Small intestine (tissue), 7 donors: ENCODE measurements around the gene FN3K. TPM values are rescaled to one million over a fixed set of nuclear protein-coding genes. Genes with fewer than 3 reads are reported as not detected.

Experiments
- DNase-seq, 2 donors: peaks; one replicate each; pipeline versions ENCODE4 v3.0.0 to v3.0.0-alpha.2; 2013
- FAIRE-seq: peaks from 2 replicates; lab custom pipeline; 2012; peaks lifted over from hg19 to GRCh38; lab: Jason Lieb, UNC
- H3K27ac ChIP-seq, 3 donors: one replicate each; pipeline ENCODE4 v1.5.1; 2013; ENCODE audit warnings: low read length in 2 of 3, mild to moderate bottlenecking in 2 of 3, control low read depth in 1 of 3, inconsistent platforms in 1 of 3, low read depth in 1 of 3, moderate library complexity in 1 of 3
- H3K27me3 ChIP-seq, 3 donors: one replicate each; pipeline ENCODE4 v1.6.1; 2013; ENCODE audit warnings: low read length in 3 of 3, inconsistent platforms in 1 of 3; ENCODE audit not compliant: control insufficient read depth in 3 of 3, insufficient read depth in 3 of 3
- H3K36me3 ChIP-seq, 3 donors: one replicate each; pipeline ENCODE4 v1.6.1; 2013; ENCODE audit warnings: low read length in 3 of 3, inconsistent platforms in 1 of 3, low read depth in 1 of 3, mild to moderate bottlenecking in 1 of 3, moderate library complexity in 1 of 3; ENCODE audit not compliant: control insufficient read depth in 3 of 3, insufficient read depth in 2 of 3
- H3K4me1 ChIP-seq, 3 donors: one replicate each; pipeline ENCODE4 v1.6.1; 2013; ENCODE audit warnings: low read length in 2 of 3, inconsistent platforms in 1 of 3, low read depth in 1 of 3, mild to moderate bottlenecking in 1 of 3, moderate library complexity in 1 of 3; ENCODE audit not compliant: control insufficient read depth in 3 of 3, insufficient read depth in 2 of 3
- H3K4me3 ChIP-seq, 3 donors: one replicate each; pipeline ENCODE4 v1.5.1; 2013; ENCODE audit warnings: low read length in 3 of 3, control low read depth in 1 of 3, inconsistent platforms in 1 of 3, low read depth in 1 of 3, mild to moderate bottlenecking in 1 of 3, moderate library complexity in 1 of 3
- H3K9me3 ChIP-seq, 2 donors: one replicate each; pipeline ENCODE4 v1.6.1; 2013; ENCODE audit warnings: low read depth in 1 of 2, low read length in 1 of 2; ENCODE audit not compliant: control insufficient read depth in 2 of 2, insufficient read depth in 1 of 2
- WGBS, 3 donors: extraction: QIAGEN DNeasy Blood & Tissue Kit; methylation state at CpG; one replicate each; pipeline ENCODE4 v1.1.7; 2013; 5-methylcytosine and 5-hydroxymethylcytosine counted together
- polyA plus RNA-seq, 4 donors: library from polyadenylated mRNA; stranded (reverse) in 3 of 4; unstranded in 1 of 4; fragments of 200-250 nt in 3 of 4; fragments of 120-200 nt in 1 of 4; gene quantifications; one replicate each; pipeline versions ENCODE4 v1.2.1 to v1.2.3, GENCODE V29; 2013
- donor health status: healthy with polysubstance abuse.
- donor health status: control.
- donor health status: control.
- donor health status: Bipolar disorder and iron deficiency.
- donor health status: healthy.

FN3K gene
- polyA plus RNA-seq, 4 donors, result 17.9 to 261 (median 23.5) TPM

GRCh38 chr17:82705756-82706155 is 29.7 kb upstream of the FN3K start:
- no peaks in the 10 kb centered on the region for H3K27me3 ChIP-seq
- no peak overlapping the region for H3K27ac ChIP-seq
- peaks cover 0 to 34% (median 3%) of the 10 kb centered on the region in 3 donors for H3K4me1 ChIP-seq
- no peak overlapping the region for H3K4me3 ChIP-seq
- WGBS, 3 donors, result 90 to 95% (median 93%) methylated on average over 18 of the region's 18 CpGs
- FAIRE-seq, result no peak
- peaks cover 0 to 2% of the 10 kb centered on the region in 2 donors for H3K9me3 ChIP-seq
- DNase-seq, result no peak
- H3K36me3 ChIP-seq, result no peaks in the 10 kb centered on the region

- H3K9me3 ChIP-seq, result peaks cover 0 to 2% of the 10 kb centered on the region in 2 donors
- H3K27ac ChIP-seq, result no peak overlapping the region
- H3K36me3 ChIP-seq, result no peaks in the 10 kb centered on the region
- 8 to 52% (median 35%) methylated on average over 6 to 9 of the region's 9 CpGs for WGBS, 3 donors
- no peak for FAIRE-seq
- H3K4me3 ChIP-seq, result no peak overlapping the region
- H3K27me3 ChIP-seq, result no peaks in the 10 kb centered on the region
- peaks cover 0 to 11% (median 2%) of the 10 kb centered on the region in 3 donors for H3K4me1 ChIP-seq
- no peak for DNase-seq
These were observed 26.3 kb upstream of the FN3K start for GRCh38 chr17:82709024-82709675.

GRCh38 chr17:82709676-82710498 is 25.5 kb upstream of the FN3K start:
- no peak overlapping the region for H3K27ac ChIP-seq
- H3K4me3 ChIP-seq, result no peak overlapping the region
- H3K36me3 ChIP-seq, result no peaks in the 10 kb centered on the region
- H3K4me1 ChIP-seq, result peaks cover 0 to 5% (median 2%) of the 10 kb centered on the region in 3 donors
- WGBS, 3 donors, result 77 to 89% (median 84%) methylated on average over 22 to 25 of the region's 25 CpGs
- H3K27me3 ChIP-seq, result no peaks in the 10 kb centered on the region
- DNase-seq, result no peak
- FAIRE-seq, result no peak
- H3K9me3 ChIP-seq, result peaks cover 0 to 2% of the 10 kb centered on the region in 2 donors

GRCh38 chr17:82710499-82711232 is 24.7 kb upstream of the FN3K start:
- H3K36me3 ChIP-seq, result no peaks in the 10 kb centered on the region
- no peak overlapping the region for H3K4me3 ChIP-seq
- 64 to 80% (median 73%) methylated on average over 26 to 29 of the region's 29 CpGs for WGBS, 3 donors
- peaks cover 0 to 2% (median under 1%) of the 10 kb centered on the region in 3 donors for H3K4me1 ChIP-seq
- FAIRE-seq (no peak), DNase-seq (no peak)
- peaks cover 0 to 2% of the 10 kb centered on the region in 2 donors for H3K9me3 ChIP-seq
- no peak overlapping the region for H3K27ac ChIP-seq
- H3K27me3 ChIP-seq, result no peaks in the 10 kb centered on the region

- peaks cover 0 to 1% (median 0%) of the 10 kb centered on the region in 3 donors for H3K36me3 ChIP-seq
- H3K4me3 ChIP-seq, result no peak overlapping the region
- H3K27me3 ChIP-seq, result no peaks in the 10 kb centered on the region
- no peak for DNase-seq
- peaks cover 2 to 11% (median 2%) of the 10 kb centered on the region in 3 donors for H3K4me1 ChIP-seq
- 90 to 92% (median 90%) methylated on average over 35 of the region's 35 CpGs for WGBS, 3 donors
- H3K27ac ChIP-seq, result no peak overlapping the region
- H3K9me3 ChIP-seq, result peaks cover 0 to 2% of the 10 kb centered on the region in 2 donors
- FAIRE-seq, result no peak
These were observed 22.2 kb upstream of the FN3K start for GRCh38 chr17:82713071-82713723.

- peak within 1 kb of the TSS; percentile 71 to 87 (median 72) for H3K27ac ChIP-seq
These were observed 19.0 kb upstream of the FN3K start, which contains the start of gene FN3KRP for GRCh38 chr17:82716203-82717010. Gene FN3KRP (plus strand): TSS chr17:82716706. CDS start chr17:82716756, 50 bp downstream.

GRCh38 chr17:82718986-82719685 is 16.3 kb upstream of the FN3K start:
- DNase-seq (no peak), FAIRE-seq (no peak)
- no peaks in the 10 kb centered on the region for H3K27me3 ChIP-seq
- H3K9me3 ChIP-seq, result no peaks in the 10 kb centered on the region
- H3K36me3 ChIP-seq, result peaks cover 3 to 48% (median 9%) of the 10 kb centered on the region in 3 donors
- H3K4me3 ChIP-seq, result no peak overlapping the region
- 93 to 94% (median 93%) methylated on average over 18 of the region's 18 CpGs for WGBS, 3 donors
- H3K4me1 ChIP-seq, result peaks cover 0 to 12% (median 2%) of the 10 kb centered on the region in 3 donors
- no peak overlapping the region for H3K27ac ChIP-seq

More at GRCh38 chr17:82716203-82717010, 19.0 kb upstream of the FN3K start, which contains the start of gene FN3KRP:
- Histone ChIP-seq H3K4me3 (peak within 1 kb of the TSS; percentile 83 to 90 (median 86)), H3K9me3 (no peaks in the 10 kb centered on the region), H3K27me3 (no peaks in the 10 kb centered on the region), H3K36me3 (peaks cover 0 to 27% (median 4%) of the 10 kb centered on the region in 3 donors), H3K4me1 (peaks cover 2 to 12% (median 2%) of the 10 kb centered on the region in 3 donors)
- WGBS, 3 donors, result 0 to 1% (median 0%) methylated on average over 46 to 75 of the region's 75 CpGs
- no peak for FAIRE-seq
- peak; percentile 95 to 97 for DNase-seq
